ENCODE measurements around the gene PARD3.

PARD3 gene

GRCh38 chr10:34537629-34538231, 277.4 kb downstream of the PARD3 start:
- DNase-seq (ENCODE audit: extremely low spot score) = no peak
- CTCF ChIA-PET = interaction anchor here (0.7 kb wide), 1 partner anchor 9 kb away, joined by 3 read pairs; no protein-coding TSS in a partner anchor
- POLR2A ChIA-PET = no interaction called here
- TF ChIP-seq LEF1 (IDR thresholded peaks at IDR 0.05; ENCODE audit: borderline replicate concordance) = no peak
- no peak for TF ChIP-seq FOXA1 (IDR thresholded peaks at IDR 0.05)
- TF ChIP-seq PKNOX1 (IDR thresholded peaks at IDR 0.05) = no peak
- no peak for TF ChIP-seq ARNT (IDR thresholded peaks at IDR 0.05)
- TF ChIP-seq BHLHE40 (IDR thresholded peaks at IDR 0.05; ENCODE audit: borderline replicate concordance) = no peak
- no peak for TF ChIP-seq FOXK2 (IDR thresholded peaks at IDR 0.05)
- TF ChIP-seq FOXM1 (IDR thresholded peaks at IDR 0.05; ENCODE audit: borderline replicate concordance) = no peak

- ChIA-PET CTCF (no interaction called here), POLR2A (no interaction called here)
- DNase-seq (ENCODE audit: extremely low spot score) = no peak
Measured at GRCh38 chr10:34535872-34536271, 279.2 kb downstream of the PARD3 start.

GRCh38 chr10:34530778-34531177, 284.3 kb downstream of the PARD3 start:
- ChIA-PET CTCF (interaction anchor here (0.5 kb wide), 1 partner anchor 96 kb away, joined by 3 read pairs; no protein-coding TSS in a partner anchor), POLR2A (no interaction called here)
- no peak for DNase-seq (ENCODE audit: extremely low spot score)
- TF ChIP-seq CTBP1 (IDR thresholded peaks at IDR 0.05; ENCODE audit: borderline replicate concordance) (no peak), ELF4 (IDR thresholded peaks at IDR 0.05) (no peak), BHLHE40 (IDR thresholded peaks at IDR 0.05; ENCODE audit: borderline replicate concordance) (no peak), SUZ12 (IDR thresholded peaks at IDR 0.05) (no peak), ZNF384 (IDR thresholded peaks at IDR 0.05) (no peak), SP1 (IDR thresholded peaks at IDR 0.05) (no peak), PKNOX1 (IDR thresholded peaks at IDR 0.05) (no peak), FOXM1 (IDR thresholded peaks at IDR 0.05; ENCODE audit: borderline replicate concordance) (no peak), NFRKB (IDR thresholded peaks at IDR 0.05) (no peak), L3MBTL2 (conservative IDR thresholded peaks at IDR 0.05) (no peak), FOXK2 (IDR thresholded peaks at IDR 0.05) (no peak), ARNT (IDR thresholded peaks at IDR 0.05) (no peak), HDGF (IDR thresholded peaks at IDR 0.05; ENCODE audit: borderline replicate concordance) (no peak)

More at GRCh38 chr10:34535872-34536271, 279.2 kb downstream of the PARD3 start:
- no peak for TF ChIP-seq FOXK2 (IDR thresholded peaks at IDR 0.05)
- TF ChIP-seq ELF4 (IDR thresholded peaks at IDR 0.05) = no peak
- TF ChIP-seq PKNOX1 (IDR thresholded peaks at IDR 0.05) = no peak
- TF ChIP-seq FOXM1 (IDR thresholded peaks at IDR 0.05; ENCODE audit: borderline replicate concordance) = no peak
- TF ChIP-seq NFRKB (IDR thresholded peaks at IDR 0.05) = no peak
- TF ChIP-seq SP1 (IDR thresholded peaks at IDR 0.05) = no peak
- no peak for TF ChIP-seq CTBP1 (IDR thresholded peaks at IDR 0.05; ENCODE audit: borderline replicate concordance)
- TF ChIP-seq FOXA1 (IDR thresholded peaks at IDR 0.05) = no peak
- TF ChIP-seq TARDBP (IDR thresholded peaks at IDR 0.05) = no peak
- TF ChIP-seq ARNT (IDR thresholded peaks at IDR 0.05) = no peak
- TF ChIP-seq L3MBTL2 (conservative IDR thresholded peaks at IDR 0.05) = no peak

- ChIA-PET POLR2A (no interaction called here), CTCF (interaction anchor here (0.5 to 1.0 kb wide), 2 partner anchors 9 to 110 kb away, joined by 3 to 4 read pairs; no protein-coding TSS in a partner anchor)
- TF ChIP-seq SUZ12 (IDR thresholded peaks at IDR 0.05) (no peak), PKNOX1 (IDR thresholded peaks at IDR 0.05) (no peak), CTBP1 (IDR thresholded peaks at IDR 0.05; ENCODE audit: borderline replicate concordance) (no peak), L3MBTL2 (conservative IDR thresholded peaks at IDR 0.05) (no peak), NFRKB (IDR thresholded peaks at IDR 0.05) (no peak)
- DNase-seq (ENCODE audit: extremely low spot score) = no peak
Measured at GRCh38 chr10:34528320-34528719, 286.8 kb downstream of the PARD3 start.

GRCh38 chr10:34526758-34527730, 288.1 kb downstream of the PARD3 start:
- TF ChIP-seq ARNT (IDR thresholded peaks at IDR 0.05) (no peak), NFRKB (IDR thresholded peaks at IDR 0.05) (no peak), BHLHE40 (IDR thresholded peaks at IDR 0.05; ENCODE audit: borderline replicate concordance) (no peak), ELF4 (IDR thresholded peaks at IDR 0.05) (no peak), LEF1 (IDR thresholded peaks at IDR 0.05; ENCODE audit: borderline replicate concordance) (no peak)
- ChIA-PET CTCF (no interaction called here), POLR2A (interaction anchor here (0.5 kb wide), 1 partner anchor 29 kb away, joined by 3 read pairs; no protein-coding TSS in a partner anchor)
- no peak for DNase-seq (ENCODE audit: extremely low spot score)
